ENCODE measurements around the gene MXRA7.
"Not testable (repeated sequence)": the region's sequence is repeated elsewhere in the genome, so short reads cannot be mapped to it uniquely, and the experiment has no call there.

Gene MXRA7

DNA sequence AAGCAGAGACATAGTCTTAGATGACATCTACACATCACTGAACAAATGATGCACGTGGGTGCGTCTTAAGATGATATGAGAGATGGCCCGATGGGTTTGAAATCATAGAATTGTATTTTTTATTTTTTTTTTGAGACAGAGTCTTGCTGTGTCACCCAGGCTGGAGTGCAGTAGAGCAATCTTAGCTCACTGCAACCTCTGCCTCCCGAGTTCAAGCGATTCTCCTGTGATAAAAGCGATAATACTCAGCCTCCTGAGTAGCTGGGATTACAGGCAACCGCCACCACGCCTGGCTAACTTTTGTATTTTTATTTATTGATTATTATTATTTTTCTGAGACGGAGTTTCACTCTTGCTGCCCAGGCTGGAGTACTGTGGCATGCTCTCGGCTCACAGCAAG, 72.5 kb downstream of the MXRA7 start:
- Histone ChIP-seq H3K79me2 (ENCODE audit: insufficient read depth, low read length) (no peaks in the 10 kb centered on the region), H3K4me2 (ENCODE audit: low read depth, low read length, poor library complexity, severe bottlenecking) (no peak overlapping the region), H4K20me1 (ENCODE audit: insufficient read depth, low read length, poor library complexity, severe bottlenecking) (no peaks in the 10 kb centered on the region), H3K9me3 (ENCODE audit: insufficient read depth, low read depth, low read length) (no peaks in the 10 kb centered on the region), H2AFZ (ENCODE audit: low read length) (no peak overlapping the region), H3K27me3 (ENCODE audit: insufficient read depth, low read length, poor library complexity, severe bottlenecking) (no peaks in the 10 kb centered on the region), H3K4me3 (ENCODE audit: low read length, poor library complexity, severe bottlenecking) (no peak overlapping the region), H3K9ac (ENCODE audit: low read depth, low read length, poor library complexity, severe bottlenecking) (no peak overlapping the region), H3K9me2 (replicated peaks; ENCODE audit: low read depth, low read length) (no peaks in the 10 kb centered on the region), H3F3A (ENCODE audit: low read depth) (peaks cover 4% of the 10 kb centered on the region; the same call in 1 of the 2 replicates), H3K4me1 (ENCODE audit: insufficient read depth, low read length, poor library complexity, severe bottlenecking) (no peaks in the 10 kb centered on the region), H3K36me3 (ENCODE audit: insufficient read depth, low read length) (no peaks in the 10 kb centered on the region)
- TF ChIP-seq EZH2phosphoT487 (IDR thresholded peaks at IDR 0.05; ENCODE audit: borderline replicate concordance): no peak
- TF ChIP-seq, protein P1, sequence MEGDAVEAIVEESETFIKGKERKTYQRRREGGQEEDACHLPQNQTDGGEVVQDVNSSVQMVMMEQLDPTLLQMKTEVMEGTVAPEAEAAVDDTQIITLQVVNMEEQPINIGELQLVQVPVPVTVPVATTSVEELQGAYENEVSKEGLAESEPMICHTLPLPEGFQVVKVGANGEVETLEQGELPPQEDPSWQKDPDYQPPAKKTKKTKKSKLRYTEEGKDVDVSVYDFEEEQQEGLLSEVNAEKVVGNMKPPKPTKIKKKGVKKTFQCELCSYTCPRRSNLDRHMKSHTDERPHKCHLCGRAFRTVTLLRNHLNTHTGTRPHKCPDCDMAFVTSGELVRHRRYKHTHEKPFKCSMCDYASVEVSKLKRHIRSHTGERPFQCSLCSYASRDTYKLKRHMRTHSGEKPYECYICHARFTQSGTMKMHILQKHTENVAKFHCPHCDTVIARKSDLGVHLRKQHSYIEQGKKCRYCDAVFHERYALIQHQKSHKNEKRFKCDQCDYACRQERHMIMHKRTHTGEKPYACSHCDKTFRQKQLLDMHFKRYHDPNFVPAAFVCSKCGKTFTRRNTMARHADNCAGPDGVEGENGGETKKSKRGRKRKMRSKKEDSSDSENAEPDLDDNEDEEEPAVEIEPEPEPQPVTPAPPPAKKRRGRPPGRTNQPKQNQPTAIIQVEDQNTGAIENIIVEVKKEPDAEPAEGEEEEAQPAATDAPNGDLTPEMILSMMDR (conservative IDR thresholded peaks at IDR 0.05; ENCODE audit: low read length): no peak

DNA sequence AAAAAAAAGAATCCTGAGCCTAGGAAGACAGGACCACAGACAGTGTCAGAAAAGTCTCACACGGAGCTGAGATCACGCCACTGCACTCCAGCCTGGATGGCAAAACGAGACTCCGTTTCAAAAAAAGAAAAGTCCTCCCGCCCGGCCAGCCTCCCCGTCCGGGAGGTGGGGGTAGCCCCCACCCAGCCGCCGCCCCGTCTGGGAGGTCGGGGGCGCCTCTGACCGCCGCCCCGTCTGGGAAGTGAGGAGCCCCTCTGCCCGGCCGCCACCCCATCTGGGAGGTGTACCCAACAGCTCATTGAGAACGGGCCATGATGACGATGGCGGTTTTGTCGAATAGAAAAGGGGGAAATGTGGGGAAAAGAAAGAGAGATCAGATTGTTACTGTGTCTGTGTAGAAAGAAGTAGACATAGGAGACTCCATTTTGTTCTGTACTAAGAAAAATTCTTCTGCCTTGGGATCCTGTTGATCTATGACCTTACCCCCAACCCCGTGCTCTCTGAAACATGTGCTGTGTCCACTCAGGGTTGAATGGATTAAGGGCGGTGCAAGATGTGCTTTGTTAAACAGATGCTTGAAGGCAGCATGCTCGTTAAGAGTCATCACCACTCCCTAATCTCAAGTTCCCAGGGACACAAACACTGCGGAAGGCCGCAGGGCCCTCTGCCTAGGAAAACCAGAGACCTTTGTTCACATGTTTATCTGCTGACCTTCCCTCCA, 74.1 kb downstream of the MXRA7 start:
- not testable (repeated sequence) for H3K79me2 ChIP-seq (ENCODE audit: insufficient read depth, low read length); H3K9me2 ChIP-seq (replicated peaks; ENCODE audit: low read depth, low read length); H3K36me3 ChIP-seq (ENCODE audit: insufficient read depth, low read length); H3K4me3 ChIP-seq (ENCODE audit: low read length, poor library complexity, severe bottlenecking); H3K4me2 ChIP-seq (ENCODE audit: low read depth, low read length, poor library complexity, severe bottlenecking); H3K4me1 ChIP-seq (ENCODE audit: insufficient read depth, low read length, poor library complexity, severe bottlenecking); H3K9me3 ChIP-seq (ENCODE audit: insufficient read depth, low read depth, low read length); H4K20me1 ChIP-seq (ENCODE audit: insufficient read depth, low read length, poor library complexity, severe bottlenecking); H2AFZ ChIP-seq (ENCODE audit: low read length); H3F3A ChIP-seq (ENCODE audit: low read depth); H3K9ac ChIP-seq (ENCODE audit: low read depth, low read length, poor library complexity, severe bottlenecking); H3K27me3 ChIP-seq (ENCODE audit: insufficient read depth, low read length, poor library complexity, severe bottlenecking)

DNA sequence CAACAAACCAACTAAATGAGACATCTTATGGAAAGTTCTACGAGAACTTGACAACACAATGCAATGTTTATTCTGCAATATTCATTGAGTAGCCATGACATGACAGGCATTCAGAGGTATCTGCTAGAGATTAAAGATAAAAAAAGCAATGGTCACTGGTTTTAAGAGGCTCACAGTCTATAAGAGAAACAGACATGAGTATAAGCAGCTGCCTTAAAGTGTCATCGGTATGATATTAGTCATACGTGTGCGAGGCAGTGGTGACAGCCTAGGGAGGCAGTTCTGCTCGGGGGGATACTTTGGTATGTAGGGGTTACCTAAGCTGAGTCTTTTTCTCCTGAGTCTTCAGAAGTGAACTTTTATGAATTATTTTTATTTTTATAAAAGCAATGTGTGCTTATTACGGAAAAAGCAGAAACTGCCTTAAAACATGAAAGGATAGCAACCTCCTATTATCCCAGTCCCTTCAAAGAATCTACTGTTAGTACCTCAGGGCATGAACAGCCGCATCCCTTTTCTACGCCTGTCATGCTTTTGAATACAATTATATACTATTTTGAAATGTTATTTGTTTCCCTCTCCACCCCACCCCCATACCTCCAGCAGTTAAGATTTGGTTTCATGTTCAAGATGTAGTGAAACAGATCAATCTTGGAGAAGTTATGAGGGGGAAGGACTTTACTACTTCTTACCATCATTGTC, 75.0 kb downstream of the MXRA7 start:
- H3K4me1 ChIP-seq (ENCODE audit: insufficient read depth, low read length, poor library complexity, severe bottlenecking): no peaks in the 10 kb centered on the region
- no peaks in the 10 kb centered on the region for H4K20me1 ChIP-seq (ENCODE audit: insufficient read depth, low read length, poor library complexity, severe bottlenecking)
- H3K79me2 ChIP-seq (ENCODE audit: insufficient read depth, low read length): no peaks in the 10 kb centered on the region
- H2AFZ ChIP-seq (ENCODE audit: low read length): no peak overlapping the region
- H3K36me3 ChIP-seq (ENCODE audit: insufficient read depth, low read length): no peaks in the 10 kb centered on the region
- no peak overlapping the region for H3K9ac ChIP-seq (ENCODE audit: low read depth, low read length, poor library complexity, severe bottlenecking)
- H3K4me3 ChIP-seq (ENCODE audit: low read length, poor library complexity, severe bottlenecking): no peak overlapping the region
- no peaks in the 10 kb centered on the region for H3F3A ChIP-seq (ENCODE audit: low read depth)
- no peaks in the 10 kb centered on the region for H3K9me3 ChIP-seq (ENCODE audit: insufficient read depth, low read depth, low read length)
- no peaks in the 10 kb centered on the region for H3K9me2 ChIP-seq (replicated peaks; ENCODE audit: low read depth, low read length)
- TF ChIP-seq, protein P1 (conservative IDR thresholded peaks at IDR 0.05; ENCODE audit: low read length): no peak
- TF ChIP-seq EZH2phosphoT487 (IDR thresholded peaks at IDR 0.05; ENCODE audit: borderline replicate concordance): no peak
- no peak overlapping the region for H3K4me2 ChIP-seq (ENCODE audit: low read depth, low read length, poor library complexity, severe bottlenecking)
- H3K27me3 ChIP-seq (ENCODE audit: insufficient read depth, low read length, poor library complexity, severe bottlenecking): no peaks in the 10 kb centered on the region
